ENCODE results near the gene COL4A2. TPM values are rescaled to one million over a fixed set of nuclear protein-coding genes. Genes with fewer than 3 reads are reported as not detected.
A peak's percentile ranks its signal among the peaks of the same experiment; 100 is the strongest.

The COL4A2 gene
- total RNA-seq, 6 donors from 2014 or later = 169 to 458 (median 258) TPM

GRCh38 chr13:110500341-110500740 lies 193.3 kb downstream of the COL4A2 start:
- WGBS, 2 donors = 85 to 92% methylated on average over 3 of the region's 3 CpGs
- H3K4me1 ChIP-seq = no peaks in the 10 kb centered on the region
- no peaks in the 10 kb centered on the region for H3K9me3 ChIP-seq
- no peak for ATAC-seq (ENCODE audit: low FRiP score in 2 of 2)
- no peak for TF ChIP-seq EP300 (IDR thresholded peaks at IDR 0.05)
- no peak for TF ChIP-seq POLR2AphosphoS5 (IDR thresholded peaks at IDR 0.05)
- no peak for TF ChIP-seq CTCF (IDR thresholded peaks at IDR 0.05)
- TF ChIP-seq POLR2A (IDR thresholded peaks at IDR 0.05) = no peak
- H3K27me3 ChIP-seq = no peaks in the 10 kb centered on the region
- peaks cover 3 to 98% (median 65%) of the 10 kb centered on the region in 4 donors for H3K36me3 ChIP-seq
- H3K4me3 ChIP-seq = no peak overlapping the region
- no peak overlapping the region for H3K27ac ChIP-seq
- DNase-seq = no peak

- TF ChIP-seq EP300 (IDR thresholded peaks at IDR 0.05) (no peak), CTCF (IDR thresholded peaks at IDR 0.05) (no peak), POLR2AphosphoS5 (IDR thresholded peaks at IDR 0.05) (no peak), POLR2A (IDR thresholded peaks at IDR 0.05) (no peak)
- ATAC-seq (ENCODE audit: low FRiP score in 2 of 2) (no peak), DNase-seq (no peak)
- no peaks in the 10 kb centered on the region for H3K27me3 ChIP-seq
- no peaks in the 10 kb centered on the region for H3K9me3 ChIP-seq
- H3K4me3 ChIP-seq = no peak overlapping the region
- no peak overlapping the region for H3K27ac ChIP-seq
- WGBS, 2 donors = 93 to 98% methylated on average over 7 to 9 of the region's 9 CpGs
- H3K36me3 ChIP-seq = peaks cover 3 to 98% (median 64%) of the 10 kb centered on the region in 4 donors
- H3K4me1 ChIP-seq = peaks cover 0 to 6% (median under 1%) of the 10 kb centered on the region in 4 donors
Observed at GRCh38 chr13:110501188-110501587, 194.1 kb downstream of the COL4A2 start.

- peak in 1 of 2 donors; percentile 63 for DNase-seq
- no peak overlapping the region for H3K27ac ChIP-seq
- WGBS, 2 donors = 78 to 80% methylated on average over 10 to 20 of the region's 20 CpGs
- ATAC-seq (ENCODE audit: low FRiP score in 2 of 2) = no peak
- no peaks in the 10 kb centered on the region for H3K9me3 ChIP-seq
- TF ChIP-seq POLR2A (IDR thresholded peaks at IDR 0.05) (no peak), EP300 (IDR thresholded peaks at IDR 0.05) (no peak), POLR2AphosphoS5 (IDR thresholded peaks at IDR 0.05) (no peak), CTCF (IDR thresholded peaks at IDR 0.05) (no peak)
- H3K4me1 ChIP-seq = peaks cover 15 to 27% (median 16%) of the 10 kb centered on the region in 4 donors
- peaks cover 3 to 100% (median 58%) of the 10 kb centered on the region in 4 donors for H3K36me3 ChIP-seq
- H3K27me3 ChIP-seq = no peaks in the 10 kb centered on the region
- no peak overlapping the region for H3K4me3 ChIP-seq
Observed at GRCh38 chr13:110503037-110503901, 196.2 kb downstream of the COL4A2 start.

GRCh38 chr13:110503979-110504499 lies 197.0 kb downstream of the COL4A2 start:
- Histone ChIP-seq H3K27ac (no peak overlapping the region), H3K9me3 (no peaks in the 10 kb centered on the region), H3K4me1 (peaks cover 15 to 29% (median 16%) of the 10 kb centered on the region in 4 donors), H3K36me3 (peaks cover 3 to 100% (median 51%) of the 10 kb centered on the region in 4 donors), H3K27me3 (no peaks in the 10 kb centered on the region), H3K4me3 (no peak overlapping the region)
- peak in 1 of 2 donors; percentile 63 for DNase-seq
- ATAC-seq (ENCODE audit: low FRiP score in 2 of 2) = no peak
- WGBS, 2 donors = 87 to 91% methylated on average over 6 to 18 of the region's 18 CpGs
- no peak for TF ChIP-seq EP300 (IDR thresholded peaks at IDR 0.05)
- no peak for TF ChIP-seq POLR2A (IDR thresholded peaks at IDR 0.05)
- no peak for TF ChIP-seq CTCF (IDR thresholded peaks at IDR 0.05)
- no peak for TF ChIP-seq POLR2AphosphoS5 (IDR thresholded peaks at IDR 0.05)
